HPDE6-E6E7 (cell line): ENCODE data around the gene CARTPT.

Experiments used
- DNase-seq: peaks from one replicate; pipeline ENCODE4 v3.0.0; 2011; ENCODE audit warnings: missing footprints; ENCODE audit errors: extremely low spot score

The CARTPT gene

GRCh38 chr5:71737931-71738539, 19.0 kb downstream of the CARTPT start:
- DNase-seq = no peak

- no peak for DNase-seq
Measured at GRCh38 chr5:71738662-71739361, 19.7 kb downstream of the CARTPT start.

- DNase-seq = no peak
Measured at GRCh38 chr5:71740015-71740753, 21.1 kb downstream of the CARTPT start.

GRCh38 chr5:71743155-71743554, 24.1 kb downstream of the CARTPT start:
- no peak for DNase-seq

- DNase-seq = no peak
Measured at GRCh38 chr5:71744009-71744790, 25.1 kb downstream of the CARTPT start.

GRCh38 chr5:71747182-71747581, 28.1 kb downstream of the CARTPT start:
- no peak for DNase-seq

- no peak for DNase-seq
Measured at GRCh38 chr5:71748360-71748759, 29.3 kb downstream of the CARTPT start.

GRCh38 chr5:71751422-71751821, 32.3 kb downstream of the CARTPT start:
- no peak for DNase-seq

- no peak for DNase-seq
Measured at GRCh38 chr5:71752441-71753190, 33.5 kb downstream of the CARTPT start.

- peak; percentile 65 for DNase-seq
Measured at GRCh38 chr5:71757590-71758543, 38.8 kb downstream of the CARTPT start.

GRCh38 chr5:71762826-71763225, 43.8 kb downstream of the CARTPT start:
- DNase-seq = no peak

- DNase-seq = no peak
Measured at GRCh38 chr5:71767661-71768060, 48.6 kb downstream of the CARTPT start.

GRCh38 chr5:71769287-71769686, 50.2 kb downstream of the CARTPT start:
- no peak for DNase-seq

GRCh38 chr5:71770381-71770780, 51.3 kb downstream of the CARTPT start:
- DNase-seq = no peak
